CD4-positive, CD25-positive, alpha-beta regulatory T cell (primary cell): ENCODE results near the gene CYTH3. TPM values are rescaled to one million over a fixed set of nuclear protein-coding genes. Genes with fewer than 3 reads are reported as not detected.

Source experiments
- polyA plus RNA-seq, 4 donors: library from polyadenylated mRNA; unstranded; fragments of 300-500 nt; fragmentation: Illumina TruSeq; gene quantifications; one replicate each; pipeline ENCODE4 v1.2.3, GENCODE V29; 2021
- total RNA-seq: library from RNA; stranded (reverse); gene quantifications from one replicate; pipeline ENCODE4 v1.2.3, GENCODE V29; 2022

The CYTH3 gene
- total and polyA plus RNA-seq, 5 donors from 2014 or later: 1.4 to 14.3 (median 3.8) TPM

Other genes with a start within 250 kb of the CYTH3 start
- gene ANKRD61, start 241.2 kb downstream of the CYTH3 start, total RNA-seq: not detected
- gene ANKRD61, start 241.2 kb downstream of the CYTH3 start, polyA plus RNA-seq: under 1 TPM in 3 of 4 donors, not detected in 1; 0.15 to 0.53 (median 0.32) TPM
- gene EIF2AK1, start 213.4 kb downstream of the CYTH3 start, total RNA-seq: 65.1 TPM
- gene EIF2AK1, start 213.4 kb downstream of the CYTH3 start, polyA plus RNA-seq: 10 to 100 TPM; 72.3 to 86.5 (median 78.4) TPM
- gene USP42, start 167.7 kb downstream of the CYTH3 start, total RNA-seq: 45.3 TPM
- gene USP42, start 167.7 kb downstream of the CYTH3 start, polyA plus RNA-seq: 1 to 10 TPM; 3.9 to 9.0 (median 8.2) TPM
- 6.8 TPM for gene FAM220A, start 76.3 kb upstream of the CYTH3 start, total RNA-seq
- 1 to 10 TPM; 5.6 to 7.4 (median 5.9) TPM for gene FAM220A, start 76.3 kb upstream of the CYTH3 start, polyA plus RNA-seq
- gene RAC1, start 101.9 kb upstream of the CYTH3 start, total RNA-seq: 72.8 TPM
- gene RAC1, start 101.9 kb upstream of the CYTH3 start, polyA plus RNA-seq: 100 to 1,000 TPM; 244 to 419 (median 310) TPM
- gene DAGLB, start 175.3 kb upstream of the CYTH3 start, total RNA-seq: 33.2 TPM
- 10 to 100 TPM in 3 of 4 donors, 1 to 10 TPM in 1; 5.9 to 13.8 (median 11.7) TPM for gene DAGLB, start 175.3 kb upstream of the CYTH3 start, polyA plus RNA-seq
- 39.9 TPM for gene KDELR2, start 211.5 kb upstream of the CYTH3 start, total RNA-seq
- gene KDELR2, start 211.5 kb upstream of the CYTH3 start, polyA plus RNA-seq: 10 to 100 TPM; 52.8 to 74.9 (median 56.6) TPM